DOHH2 (cell line): ENCODE results near the gene ESRRA.

Experiments used
- H3F3A ChIP-seq: fragments of 200-600 bp; sonication (generic), shearing (Covaris generic); 2 replicates; pipeline ENCODE4 v1.6.0; 2016; ENCODE audit warnings: antibody characterized with exemption, mild to moderate bottlenecking; ENCODE audit not compliant: control insufficient read depth, insufficient read depth
- H3K27ac ChIP-seq: fragments of 200-600 bp; sonication (generic); 2 replicates; pipeline ENCODE4 v1.5.1; 2014; ENCODE audit warnings: low read depth, mild to moderate bottlenecking, low read length, moderate library complexity
- H3K27me3 ChIP-seq: fragments of 200-600 bp; sonication (generic); 2 replicates; pipeline ENCODE4 v1.6.1; 2014; ENCODE audit warnings: mild to moderate bottlenecking, low read length, mixed read lengths; ENCODE audit not compliant: control insufficient read depth
- H3K36me3 ChIP-seq: fragments of 200-600 bp; sonication (generic); 2 replicates; pipeline ENCODE4 v1.6.1; 2014; ENCODE audit warnings: mild to moderate bottlenecking, low read length, moderate library complexity, mixed read lengths; ENCODE audit not compliant: control insufficient read depth
- H3K4me1 ChIP-seq: fragments of 200-600 bp; sonication (generic); 2 replicates; pipeline ENCODE4 v1.6.1; 2014; ENCODE audit warnings: mild to moderate bottlenecking, low read length, mixed read lengths; ENCODE audit not compliant: control insufficient read depth
- H3K4me2 ChIP-seq: fragments of 200-600 bp; sonication (generic); 2 replicates; pipeline ENCODE4 v1.6.0; 2014; ENCODE audit warnings: mild to moderate bottlenecking, low read length, moderate library complexity
- H3K4me3 ChIP-seq: fragments of 200-600 bp; sonication (generic); 2 replicates; pipeline ENCODE4 v1.5.1; 2014; ENCODE audit warnings: mild to moderate bottlenecking, low read length, mixed read lengths
- H3K79me2 ChIP-seq: fragments of 200-600 bp; sonication (generic); 2 replicates; pipeline ENCODE4 v1.6.1; 2014; ENCODE audit warnings: mild to moderate bottlenecking, low read length, mixed read lengths; ENCODE audit not compliant: control insufficient read depth
- H3K9me2 ChIP-seq: fragments of 200-600 bp; sonication (generic); replicated peaks from 2 replicates; pipeline ENCODE4 v1.6.1; 2014; ENCODE audit warnings: mild to moderate bottlenecking, low read length, mixed read lengths; ENCODE audit not compliant: control insufficient read depth
- H3K9me3 ChIP-seq: fragments of 200-600 bp; sonication (generic); 2 replicates; pipeline ENCODE4 v1.6.1; 2014; ENCODE audit warnings: antibody characterized with exemption, low read length, mixed read lengths; ENCODE audit not compliant: control insufficient read depth, insufficient read depth
- H4K20me1 ChIP-seq: fragments of 200-600 bp; sonication (generic); 2 replicates; pipeline ENCODE4 v1.6.0; 2014; ENCODE audit warnings: low read depth, mild to moderate bottlenecking, antibody characterized with exemption, low read length, moderate library complexity; ENCODE audit not compliant: control insufficient read depth, insufficient read depth
- CTCF ChIP-seq: fragments of 200-600 bp; sonication (generic); IDR thresholded peaks from one replicate; pipeline ENCODE4 v1.5.1; 2014; ENCODE audit warnings: antibody characterized with exemption, mild to moderate bottlenecking, low read depth, low read length; ENCODE audit not compliant: poor library complexity, severe bottlenecking
- EZH2phosphoT487 ChIP-seq: fragments of 200-600 bp; sonication (generic); IDR thresholded peaks from 2 replicates; pipeline ENCODE4 v1.6.1; 2017; ENCODE audit warnings: borderline replicate concordance, mild to moderate bottlenecking, antibody characterized with exemption, low read length, moderate library complexity, mixed read lengths

Gene ESRRA

GRCh38 chr11:64351136-64351631 is 45.9 kb downstream of the ESRRA start:
- TF ChIP-seq EZH2phosphoT487 (no peak), CTCF (no peak)
- Histone ChIP-seq H3K4me3 (no peak overlapping the region), H3K4me1 (peaks cover 5% of the 10 kb centered on the region)

GRCh38 chr11:64352099-64352994 is 47.0 kb downstream of the ESRRA start:
- H3K27ac ChIP-seq = no peak overlapping the region
- H3K4me3 ChIP-seq = no peak overlapping the region
- H3K9me2 ChIP-seq = no peaks in the 10 kb centered on the region
- H4K20me1 ChIP-seq = no peaks in the 10 kb centered on the region
- TF ChIP-seq CTCF (no peak), EZH2phosphoT487 (no peak)
- H3F3A ChIP-seq = peaks cover 5% of the 10 kb centered on the region
- H3K27me3 ChIP-seq = no peaks in the 10 kb centered on the region
- no peaks in the 10 kb centered on the region for H3K79me2 ChIP-seq
- peaks cover 9% of the 10 kb centered on the region for H3K4me1 ChIP-seq
- H3K9me3 ChIP-seq = no peaks in the 10 kb centered on the region
- no peak overlapping the region for H3K4me2 ChIP-seq
- peaks cover 8% of the 10 kb centered on the region for H3K36me3 ChIP-seq

More at GRCh38 chr11:64351136-64351631, 45.9 kb downstream of the ESRRA start:
- H3K9me2 ChIP-seq = no peaks in the 10 kb centered on the region
- no peak overlapping the region for H3K27ac ChIP-seq
- H3K79me2 ChIP-seq = no peaks in the 10 kb centered on the region
- H4K20me1 ChIP-seq = no peaks in the 10 kb centered on the region
- peaks cover 5% of the 10 kb centered on the region for H3F3A ChIP-seq
- no peaks in the 10 kb centered on the region for H3K9me3 ChIP-seq
- no peaks in the 10 kb centered on the region for H3K27me3 ChIP-seq
- H3K36me3 ChIP-seq = peaks cover 8% of the 10 kb centered on the region
- no peak overlapping the region for H3K4me2 ChIP-seq

GRCh38 chr11:64352995-64353714 is 47.8 kb downstream of the ESRRA start:
- no peak overlapping the region for H3K4me3 ChIP-seq
- TF ChIP-seq EZH2phosphoT487 = no peak
- TF ChIP-seq CTCF = no peak
- H3K4me1 ChIP-seq = peaks cover 14% of the 10 kb centered on the region
- no peaks in the 10 kb centered on the region for H3K9me3 ChIP-seq
- H3K79me2 ChIP-seq = no peaks in the 10 kb centered on the region
- H3K27me3 ChIP-seq = no peaks in the 10 kb centered on the region
- peaks cover 5% of the 10 kb centered on the region for H3F3A ChIP-seq
- H3K4me2 ChIP-seq = no peak overlapping the region
- peaks cover 8% of the 10 kb centered on the region for H3K36me3 ChIP-seq
- no peak overlapping the region for H3K27ac ChIP-seq
- H4K20me1 ChIP-seq = no peaks in the 10 kb centered on the region
- H3K9me2 ChIP-seq = no peaks in the 10 kb centered on the region
